Large intestine (tissue), 3 donors: ENCODE results near the gene RFESD. TPM values are rescaled to one million over a fixed set of nuclear protein-coding genes. Genes with fewer than 3 reads are reported as not detected.

ENCODE experiments used
- DNase-seq, 2 donors: peaks; one replicate each; pipeline versions ENCODE4 v3.0.0 to v3.0.0-alpha.2; 2013
- H3K27ac ChIP-seq: one replicate; pipeline ENCODE4 v1.5.1; 2013; ENCODE audit warnings: low read length
- H3K27me3 ChIP-seq: 2 replicates; pipeline ENCODE4 v1.6.1; 2013; ENCODE audit warnings: low read length; ENCODE audit not compliant: control insufficient read depth, insufficient read depth
- H3K36me3 ChIP-seq: 2 replicates; pipeline ENCODE4 v1.6.1; 2013; ENCODE audit warnings: low read length; ENCODE audit not compliant: control insufficient read depth, insufficient read depth
- H3K4me1 ChIP-seq: one replicate; pipeline ENCODE4 v1.6.1; 2013; ENCODE audit warnings: low read length; ENCODE audit not compliant: control insufficient read depth, insufficient read depth
- H3K4me3 ChIP-seq: one replicate; pipeline ENCODE4 v1.5.1; 2013; ENCODE audit warnings: low read length
- H3K9me3 ChIP-seq: one replicate; pipeline ENCODE4 v1.6.1; 2013; ENCODE audit warnings: mild to moderate bottlenecking, low read depth, low read length, moderate library complexity; ENCODE audit not compliant: control insufficient read depth
- WGBS: methylation state at CpG from one replicate; pipeline ENCODE4 v1.1.5; 2013; ENCODE audit warnings: low lambda C conversion rate; ENCODE audit not compliant: insufficient coverage; 5-methylcytosine and 5-hydroxymethylcytosine counted together
- polyA plus RNA-seq: library from polyadenylated mRNA; unstranded; fragments of 120-200 nt; gene quantifications from one replicate; pipeline ENCODE4 v1.2.1, GENCODE V29; 2013

Gene RFESD
- polyA plus RNA-seq, 1 donor: 3.2 TPM

- H3K9me3 ChIP-seq: no peaks in the 10 kb centered on the region
- H3K4me3 ChIP-seq: no peak overlapping the region
- H3K27ac ChIP-seq: no peak overlapping the region
- no peaks in the 10 kb centered on the region for H3K27me3 ChIP-seq
- no peaks in the 10 kb centered on the region for H3K36me3 ChIP-seq
- DNase-seq: no peak
- no peaks in the 10 kb centered on the region for H3K4me1 ChIP-seq
Observed at GRCh38 chr5:95662946-95663345, 16.4 kb downstream of the RFESD start.

DNA sequence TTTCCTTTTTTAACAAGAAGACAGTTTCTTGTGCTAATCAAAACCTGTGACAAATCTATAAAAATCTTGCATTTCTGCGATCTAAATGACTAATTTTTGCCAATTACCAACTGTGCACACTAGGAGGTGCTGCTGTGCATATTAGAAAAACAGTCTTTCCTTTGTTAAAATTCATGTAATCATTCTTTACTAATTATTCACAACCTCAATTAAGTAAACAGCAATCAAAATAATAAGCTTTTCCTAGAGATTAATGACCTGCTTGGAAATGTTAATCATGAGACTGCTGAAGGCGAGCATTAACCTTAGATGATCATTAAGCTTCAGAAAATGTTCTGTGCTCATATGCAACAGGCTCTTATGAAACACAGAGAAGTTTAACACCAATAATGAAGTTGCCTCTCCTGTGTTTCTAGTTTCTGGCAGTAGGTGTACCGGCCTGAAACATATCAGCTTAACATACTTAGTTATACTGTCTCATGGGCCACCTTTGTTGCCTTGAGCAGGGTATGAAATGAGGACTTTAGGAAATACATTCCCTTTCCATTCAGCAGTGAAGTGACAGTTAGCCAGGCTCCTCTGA lies 17.7 kb downstream of the RFESD start:
- Histone ChIP-seq H3K27me3 (no peaks in the 10 kb centered on the region), H3K4me3 (no peak overlapping the region), H3K36me3 (no peaks in the 10 kb centered on the region), H3K27ac (no peak overlapping the region), H3K4me1 (no peaks in the 10 kb centered on the region), H3K9me3 (no peaks in the 10 kb centered on the region)
- DNase-seq: peak in 1 of 2 donors; percentile 47
- WGBS: 14% methylated on average over 1 of the region's 3 CpGs

- Histone ChIP-seq H3K27me3 (no peaks in the 10 kb centered on the region), H3K4me3 (no peak overlapping the region), H3K4me1 (no peaks in the 10 kb centered on the region), H3K27ac (no peak overlapping the region), H3K36me3 (no peaks in the 10 kb centered on the region), H3K9me3 (no peaks in the 10 kb centered on the region)
- DNase-seq: no peak
- no CpG with 5 or more reads among the region's 4 CpGs for WGBS
Observed at GRCh38 chr5:95667061-95667618, 20.6 kb downstream of the RFESD start.

DNA sequence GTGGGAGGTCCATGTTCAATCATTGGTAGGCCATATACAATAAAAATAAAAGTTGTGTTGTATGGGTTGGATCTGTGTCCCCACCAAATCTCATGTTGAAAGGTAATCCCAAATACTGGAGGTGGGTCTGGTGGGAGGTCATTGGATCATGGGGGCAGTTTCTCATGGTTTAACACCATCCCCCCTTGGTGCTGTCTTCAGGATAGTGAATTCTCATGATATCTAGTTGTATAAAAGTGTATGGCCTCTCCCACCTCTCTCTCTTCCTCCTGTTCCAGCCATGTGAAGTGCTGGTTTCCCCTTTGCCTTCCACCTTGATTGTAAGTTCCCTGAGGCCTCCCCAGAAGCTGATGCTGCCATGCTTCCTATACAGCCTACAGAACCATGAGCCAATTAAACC lies 21.1 kb downstream of the RFESD start:
- H3K27ac ChIP-seq: no peak overlapping the region
- no peak for DNase-seq
- H3K4me3 ChIP-seq: no peak overlapping the region
- H3K36me3 ChIP-seq: no peaks in the 10 kb centered on the region
- no peaks in the 10 kb centered on the region for H3K4me1 ChIP-seq
- H3K9me3 ChIP-seq: no peaks in the 10 kb centered on the region
- H3K27me3 ChIP-seq: no peaks in the 10 kb centered on the region

DNA sequence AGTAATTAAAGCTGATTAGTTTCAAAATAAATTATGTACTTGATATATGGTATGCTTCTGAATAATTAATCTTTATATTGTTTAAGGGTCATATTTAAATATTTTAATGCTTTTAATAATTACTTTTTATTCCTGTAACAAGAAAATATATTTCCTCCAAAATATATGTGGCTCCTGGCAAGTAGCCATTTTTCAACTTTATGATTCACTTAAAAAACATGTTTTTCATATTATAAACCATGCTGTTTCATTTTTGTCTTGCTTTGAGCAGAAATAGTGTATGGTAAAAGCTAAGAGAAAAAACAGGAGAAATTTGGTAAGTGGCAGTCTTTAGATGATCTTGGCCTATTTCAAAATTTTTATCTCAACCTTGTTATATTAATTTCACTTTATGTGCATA lies 21.6 kb downstream of the RFESD start:
- Histone ChIP-seq H3K27ac (no peak overlapping the region), H3K27me3 (no peaks in the 10 kb centered on the region), H3K4me1 (no peaks in the 10 kb centered on the region), H3K36me3 (no peaks in the 10 kb centered on the region), H3K9me3 (no peaks in the 10 kb centered on the region), H3K4me3 (no peak overlapping the region)
- DNase-seq: no peak

GRCh38 chr5:95668728-95669127 lies 22.2 kb downstream of the RFESD start:
- H3K9me3 ChIP-seq: no peaks in the 10 kb centered on the region
- H3K4me1 ChIP-seq: no peaks in the 10 kb centered on the region
- no peaks in the 10 kb centered on the region for H3K36me3 ChIP-seq
- no CpG with 5 or more reads among the region's 1 CpG for WGBS
- no peaks in the 10 kb centered on the region for H3K27me3 ChIP-seq
- no peak for DNase-seq
- no peak overlapping the region for H3K27ac ChIP-seq
- no peak overlapping the region for H3K4me3 ChIP-seq

GRCh38 chr5:95669540-95669939 lies 23.0 kb downstream of the RFESD start:
- Histone ChIP-seq H3K4me1 (no peaks in the 10 kb centered on the region), H3K9me3 (no peaks in the 10 kb centered on the region), H3K4me3 (no peak overlapping the region), H3K27ac (peak overlapping the region; percentile 10), H3K36me3 (no peaks in the 10 kb centered on the region), H3K27me3 (no peaks in the 10 kb centered on the region)
- peak; percentile 33 to 51 for DNase-seq
- 100% methylated on average over 1 of the region's 4 CpGs for WGBS

GRCh38 chr5:95669985-95670384 lies 23.4 kb downstream of the RFESD start:
- WGBS: no CpG with 5 or more reads among the region's 5 CpGs
- H3K36me3 ChIP-seq: no peaks in the 10 kb centered on the region
- H3K4me3 ChIP-seq: no peak overlapping the region
- H3K27ac ChIP-seq: peak overlapping the region; percentile 10
- no peaks in the 10 kb centered on the region for H3K27me3 ChIP-seq
- DNase-seq: no peak
- no peaks in the 10 kb centered on the region for H3K9me3 ChIP-seq
- no peaks in the 10 kb centered on the region for H3K4me1 ChIP-seq

DNA sequence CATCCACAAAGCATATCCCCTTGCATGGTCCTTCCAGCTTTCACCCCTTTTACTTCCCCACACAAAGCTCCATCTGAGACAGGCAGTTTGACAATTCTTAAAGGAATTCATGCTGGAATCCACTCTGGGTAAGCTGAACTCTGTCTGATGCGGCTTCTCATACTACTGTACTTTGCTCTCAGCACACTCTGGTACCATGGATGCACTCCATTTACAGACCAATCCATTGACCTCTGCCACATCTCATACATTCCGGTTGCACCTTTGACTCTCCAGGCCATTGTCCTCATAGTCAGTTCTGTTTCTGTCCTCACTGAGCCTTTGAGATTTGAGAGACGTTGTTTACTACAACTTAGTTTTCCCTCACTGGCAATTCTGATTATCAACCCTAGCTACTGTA lies 24.0 kb downstream of the RFESD start:
- Histone ChIP-seq H3K4me3 (no peak overlapping the region), H3K36me3 (no peaks in the 10 kb centered on the region), H3K4me1 (no peaks in the 10 kb centered on the region), H3K9me3 (no peaks in the 10 kb centered on the region), H3K27ac (no peak overlapping the region), H3K27me3 (no peaks in the 10 kb centered on the region)
- DNase-seq: no peak
- no CpG with 5 or more reads among the region's 3 CpGs for WGBS

DNA sequence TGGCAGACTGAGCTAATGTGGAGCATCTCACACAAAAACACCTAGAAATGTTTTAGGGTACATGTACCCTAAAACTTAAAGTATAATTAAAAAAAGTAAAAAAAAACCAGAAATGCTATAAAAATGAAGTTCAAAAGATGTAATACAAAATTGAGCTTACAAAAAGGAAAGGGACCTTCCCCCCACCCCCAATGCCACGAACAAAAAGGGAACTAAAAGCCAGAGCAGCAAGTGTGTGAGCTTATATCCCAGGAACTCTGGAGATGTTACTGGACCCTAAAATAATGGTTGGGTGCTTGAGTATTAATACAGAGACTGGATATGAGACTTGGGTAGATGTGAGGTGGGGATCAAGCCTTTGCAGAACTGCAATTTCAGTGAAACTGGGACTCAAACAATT lies 25.2 kb downstream of the RFESD start:
- no peak for DNase-seq
- no CpG with 5 or more reads among the region's 1 CpG for WGBS
- no peaks in the 10 kb centered on the region for H3K36me3 ChIP-seq
- H3K4me3 ChIP-seq: no peak overlapping the region
- H3K27ac ChIP-seq: no peak overlapping the region
- no peaks in the 10 kb centered on the region for H3K27me3 ChIP-seq
- H3K4me1 ChIP-seq: no peaks in the 10 kb centered on the region
- H3K9me3 ChIP-seq: no peaks in the 10 kb centered on the region

GRCh38 chr5:95672641-95673040 lies 26.1 kb downstream of the RFESD start:
- no peak overlapping the region for H3K27ac ChIP-seq
- peak in 1 of 2 donors; percentile 8 for DNase-seq
- no peaks in the 10 kb centered on the region for H3K27me3 ChIP-seq
- H3K4me3 ChIP-seq: no peak overlapping the region
- no peaks in the 10 kb centered on the region for H3K36me3 ChIP-seq
- H3K4me1 ChIP-seq: no peaks in the 10 kb centered on the region
- H3K9me3 ChIP-seq: no peaks in the 10 kb centered on the region
